GM12878 (cell line): ENCODE data around the gene MLKL. TPM values are rescaled to one million over a fixed set of nuclear protein-coding genes. Genes with fewer than 3 reads are reported as not detected.

Experiments
- ATAC-seq: fragments of 200-7000 bp; cut with Tn5 transposase; 3 replicates; pipeline ENCODE4 v1.9.1; 2020; ENCODE audit warnings: mild to moderate bottlenecking, moderate library complexity
- BruUV-seq: library from RNA; stranded (reverse); fragments of 400-500 nt; replicated peaks from 2 replicates; lab custom pipeline; 2021; lab: Mats Ljungman, UMichigan
- CTCF ChIA-PET: fragments of 300-600 bp; sonication (Branson Sonifier 250); formaldehyde crosslinking; extraction: SDS; loops from one replicate; lab custom pipeline; 2021; ENCODE audit warnings: inconsistent platforms; lab: Yijun Ruan, JAX
- POLR2A ChIA-PET: fragments of 350-600 bp; formaldehyde crosslinking; extraction: SDS; loops from one replicate; lab custom pipeline; 2021; ENCODE audit warnings: inconsistent platforms; lab: Charles Lee
- RAD21 ChIA-PET: fragments of 300-600 bp; sonication (Branson Sonifier 250); formaldehyde crosslinking; loops from one replicate; lab custom pipeline; 2023; ENCODE audit warnings: antibody characterized with exemption; ENCODE audit not compliant: unreplicated experiment; lab: Charles Lee
- SMC1A ChIA-PET: fragments of 300-600 bp; sonication (Branson Sonifier 250); formaldehyde crosslinking; loops from one replicate; lab custom pipeline; 2023; ENCODE audit not compliant: unreplicated experiment, uncharacterized antibody; lab: Charles Lee
- DNase-seq: peaks from one replicate; pipeline ENCODE4 v3.0.0-alpha.2; 2011; ENCODE audit warnings: low read depth, low spot score
- FAIRE-seq: peaks from 3 replicates; lab custom pipeline; 2011; peaks lifted over from hg19 to GRCh38; lab: Jason Lieb, UNC
- H2AFZ ChIP-seq: 2 replicates; pipeline ENCODE4 v1.6.0; 2011; ENCODE audit warnings: low read depth, low read length, control low read depth; ENCODE audit not compliant: control insufficient read depth
- H3K27ac ChIP-seq: 2 replicates; pipeline ENCODE4 v1.5.1; 2011; ENCODE audit warnings: control low read depth; ENCODE audit not compliant: control insufficient read depth, insufficient read depth
- H3K27me3 ChIP-seq, 2 experiments: replicated peaks in 1 of 2; 2 replicates each; pipeline versions ENCODE4 v1.6.0 to v1.6.1; 2011; ENCODE audit warnings: low read length in 1 of 2; ENCODE audit not compliant: control insufficient read depth in 2 of 2, insufficient read depth in 2 of 2
- H3K36me3 ChIP-seq, 2 experiments: 2 replicates each; pipeline ENCODE4 v1.5.1; 2011; ENCODE audit warnings: low read length in 1 of 2; ENCODE audit not compliant: control insufficient read depth in 2 of 2, insufficient read depth in 2 of 2
- H3K4me1 ChIP-seq: 2 replicates; pipeline ENCODE4 v1.6.1; 2011; ENCODE audit warnings: mild to moderate bottlenecking, low read length, moderate library complexity, mixed read lengths; ENCODE audit not compliant: control insufficient read depth, insufficient read depth
- H3K4me2 ChIP-seq: 2 replicates; pipeline ENCODE4 v1.6.0; 2011; ENCODE audit warnings: control low read depth; ENCODE audit not compliant: control insufficient read depth, insufficient read depth
- H3K4me3 ChIP-seq: fragments of 200-600 bp; sonication (generic); 2 replicates; pipeline ENCODE4 v1.5.1; 2016
- H3K79me2 ChIP-seq: 2 replicates; pipeline ENCODE4 v1.6.0; 2011; ENCODE audit warnings: low read length; ENCODE audit not compliant: control insufficient read depth, insufficient read depth
- H3K9ac ChIP-seq: 2 replicates; pipeline ENCODE4 v1.8.0; 2011; ENCODE audit warnings: low read length, control low read depth, mixed read lengths; ENCODE audit not compliant: control insufficient read depth, insufficient read depth
- H3K9me3 ChIP-seq: replicated peaks from 3 replicates; pipeline ENCODE4 v1.5.1; 2011; ENCODE audit warnings: mild to moderate bottlenecking, low read length; ENCODE audit not compliant: control insufficient read depth, insufficient read depth
- H4K20me1 ChIP-seq: 2 replicates; pipeline ENCODE4 v1.6.0; 2011; ENCODE audit not compliant: control insufficient read depth, insufficient read depth
- BCL11A ChIP-seq: IDR thresholded peaks from 2 replicates; pipeline ENCODE4 v1.6.1; 2011; ENCODE audit warnings: low read depth, low read length
- CREB1 ChIP-seq: IDR thresholded peaks from 2 replicates; pipeline ENCODE4 v1.6.1; 2012; ENCODE audit warnings: low read depth, mild to moderate bottlenecking, inconsistent platforms
- DPF2 ChIP-seq: fragments of 450-650 bp; IDR thresholded peaks from 2 replicates; pipeline ENCODE4 v1.6.1; 2017; ENCODE audit warnings: mild to moderate bottlenecking
- EED ChIP-seq: sonication (generic); IDR thresholded peaks from 2 replicates; pipeline ENCODE4 v1.6.1; 2016; ENCODE audit warnings: antibody characterized with exemption, low read depth
- POU2F2 ChIP-seq: IDR thresholded peaks from 3 replicates; pipeline ENCODE4 v1.6.1; 2011; ENCODE audit warnings: low read depth, mild to moderate bottlenecking, low read length, borderline replicate concordance
- PRDM15 ChIP-seq: fragments of 450-650 bp; formaldehyde crosslinking; IDR thresholded peaks from 2 replicates; pipeline ENCODE4 v1.4.0; 2020; ENCODE audit warnings: mild to moderate bottlenecking, moderate library complexity
- SREBF1 ChIP-seq: IDR thresholded peaks from 2 replicates; pipeline ENCODE4 v1.6.1; 2012; ENCODE audit warnings: mild to moderate bottlenecking, low read length
- WRNIP1 ChIP-seq: IDR thresholded peaks from 2 replicates; pipeline ENCODE4 v1.6.1; 2011; ENCODE audit warnings: low read depth, low read length, improper control_type of control experiment, borderline replicate concordance
- YBX1 ChIP-seq: fragments of 450-650 bp; IDR thresholded peaks from 2 replicates; pipeline ENCODE4 v1.6.1; 2016; ENCODE audit warnings: antibody characterized with exemption
- ZSCAN29 ChIP-seq: fragments of 450-650 bp; IDR thresholded peaks from 2 replicates; pipeline ENCODE4 v1.6.1; 2017; ENCODE audit warnings: mild to moderate bottlenecking, moderate library complexity
- WGBS: methylation state at CpG from one replicate; pipeline ENCODE4 v1.1.6; 2016; ENCODE audit warnings: low lambda C conversion rate; ENCODE audit not compliant: insufficient replicate concordance, insufficient coverage; ENCODE audit errors: missing lambda C conversion rate; 5-methylcytosine and 5-hydroxymethylcytosine counted together
- in situ Hi-C: fragments of 300-500 bp; cut with MboI; formaldehyde crosslinking; loops from 9 replicates; pipeline ENCODE4 v1.14.3; 2018; ENCODE audit warnings: mixed read lengths
- intact Hi-C: fragments of 100-400 bp; cut with micrococcal nuclease; formaldehyde crosslinking; loops from one replicate; pipeline ENCODE4 v1.14.2; 2022; ENCODE audit not compliant: unreplicated experiment
- polyA plus RNA-seq, 11 experiments: library from polyadenylated mRNA; depleted of rRNA in 4 of 11; unstranded in 6 of 11; stranded (reverse) in 5 of 11; fragments of >200 nt; fragmentation: Nextera tagmentation in 4 of 11; fragmentation: Illumina TruSeq in 1 of 11; extraction: Ambion mirVana in 4 of 11; extraction: Trizol in 1 of 11; gene quantifications; 1 replicate in 1 of 11; 2 replicates in 10 of 11; pipeline versions ENCODE4 v1.2.1 to v1.2.3, GENCODE V29; 2011 to 2016; ENCODE audit warnings: inconsistent platforms in 2 of 11, missing spikeins in 2 of 11, low read depth in 1 of 11
- total RNA-seq, 4 experiments: library from RNA; depleted of rRNA in 3 of 4; stranded (reverse); fragments of >200 nt in 3 of 4; fragmentation: Illumina TruSeq in 1 of 4; extraction: Trizol in 1 of 4; gene quantifications; 2 replicates each; pipeline versions ENCODE4 v1.2.1 to v1.2.3, GENCODE V29; 2013 to 2021
- TF ChIP-seq, protein P1 (sequence below): fragments of 450-650 bp; IDR thresholded peaks from 2 replicates; pipeline ENCODE4 v1.6.1; 2016; ENCODE audit warnings: mild to moderate bottlenecking
- TF ChIP-seq, protein P2 (sequence below): fragments of 450-650 bp; IDR thresholded peaks from 2 replicates; pipeline ENCODE4 v1.6.1; 2017; ENCODE audit warnings: borderline replicate concordance
- TF ChIP-seq, protein P3 (sequence below): fragments of 450-650 bp; conservative IDR thresholded peaks from 2 replicates; pipeline ENCODE4 v1.6.1; 2017; ENCODE audit warnings: mild to moderate bottlenecking, moderate library complexity

The MLKL gene
- total and polyA plus RNA-seq, 10 of the 15 experiments (the other 5 are each of a cell fraction or from before 2014, with no cell fraction given): 3.8 to 14.5 (median 11.2) TPM

GRCh38 chr16:74740795-74741304, 40.2 kb upstream of the MLKL start:
- DNase-seq: no peak

More at GRCh38 chr16:74740795-74741304, 40.2 kb upstream of the MLKL start:
- whole genome bisulfite sequencing: 71% methylated on average over 13 of the region's 13 CpGs
- intact Hi-C loops (no loop called here), in situ Hi-C loops (no loop called here)
- H3K9ac ChIP-seq: no peak overlapping the region
- ATAC-seq: no peak; the same call in 2 of the 3 replicates
- no TSS peak for BruUV-seq
- no peaks in the 10 kb centered on the region for H3K36me3 ChIP-seq
- no peak overlapping the region for H3K4me3 ChIP-seq
- H3K79me2 ChIP-seq: no peaks in the 10 kb centered on the region
- peaks cover 6% of the 10 kb centered on the region; the same call in 1 of the 2 replicates for H3K4me1 ChIP-seq
- H3K4me2 ChIP-seq: no peak overlapping the region
- POLR2A ChIA-PET: no interaction called here
- SMC1A ChIA-PET: no interaction called here
- peaks cover 0 to 1% of the 10 kb centered on the region in 2 experiments; a peak in 2 of 4 replicates for H3K27me3 ChIP-seq
- FAIRE-seq: no peak
- no peak overlapping the region for H2AFZ ChIP-seq
- H4K20me1 ChIP-seq: no peaks in the 10 kb centered on the region
- H3K27ac ChIP-seq: no peak overlapping the region
- TF ChIP-seq CREB1 (no peak), YBX1 (no peak), ZSCAN29 (no peak), DPF2 (no peak), PRDM15 (CRISPR knock-in tag) (no peak), SREBF1 (no peak), POU2F2 (no peak), WRNIP1 (no peak), BCL11A (no peak), EED (no peak)
- TF ChIP-seq, protein P1, sequence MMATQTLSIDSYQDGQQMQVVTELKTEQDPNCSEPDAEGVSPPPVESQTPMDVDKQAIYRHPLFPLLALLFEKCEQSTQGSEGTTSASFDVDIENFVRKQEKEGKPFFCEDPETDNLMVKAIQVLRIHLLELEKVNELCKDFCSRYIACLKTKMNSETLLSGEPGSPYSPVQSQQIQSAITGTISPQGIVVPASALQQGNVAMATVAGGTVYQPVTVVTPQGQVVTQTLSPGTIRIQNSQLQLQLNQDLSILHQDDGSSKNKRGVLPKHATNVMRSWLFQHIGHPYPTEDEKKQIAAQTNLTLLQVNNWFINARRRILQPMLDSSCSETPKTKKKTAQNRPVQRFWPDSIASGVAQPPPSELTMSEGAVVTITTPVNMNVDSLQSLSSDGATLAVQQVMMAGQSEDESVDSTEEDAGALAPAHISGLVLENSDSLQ: no peak
- TF ChIP-seq, protein P2, sequence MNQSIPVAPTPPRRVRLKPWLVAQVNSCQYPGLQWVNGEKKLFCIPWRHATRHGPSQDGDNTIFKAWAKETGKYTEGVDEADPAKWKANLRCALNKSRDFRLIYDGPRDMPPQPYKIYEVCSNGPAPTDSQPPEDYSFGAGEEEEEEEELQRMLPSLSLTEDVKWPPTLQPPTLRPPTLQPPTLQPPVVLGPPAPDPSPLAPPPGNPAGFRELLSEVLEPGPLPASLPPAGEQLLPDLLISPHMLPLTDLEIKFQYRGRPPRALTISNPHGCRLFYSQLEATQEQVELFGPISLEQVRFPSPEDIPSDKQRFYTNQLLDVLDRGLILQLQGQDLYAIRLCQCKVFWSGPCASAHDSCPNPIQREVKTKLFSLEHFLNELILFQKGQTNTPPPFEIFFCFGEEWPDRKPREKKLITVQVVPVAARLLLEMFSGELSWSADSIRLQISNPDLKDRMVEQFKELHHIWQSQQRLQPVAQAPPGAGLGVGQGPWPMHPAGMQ: no peak
- TF ChIP-seq, protein P3, sequence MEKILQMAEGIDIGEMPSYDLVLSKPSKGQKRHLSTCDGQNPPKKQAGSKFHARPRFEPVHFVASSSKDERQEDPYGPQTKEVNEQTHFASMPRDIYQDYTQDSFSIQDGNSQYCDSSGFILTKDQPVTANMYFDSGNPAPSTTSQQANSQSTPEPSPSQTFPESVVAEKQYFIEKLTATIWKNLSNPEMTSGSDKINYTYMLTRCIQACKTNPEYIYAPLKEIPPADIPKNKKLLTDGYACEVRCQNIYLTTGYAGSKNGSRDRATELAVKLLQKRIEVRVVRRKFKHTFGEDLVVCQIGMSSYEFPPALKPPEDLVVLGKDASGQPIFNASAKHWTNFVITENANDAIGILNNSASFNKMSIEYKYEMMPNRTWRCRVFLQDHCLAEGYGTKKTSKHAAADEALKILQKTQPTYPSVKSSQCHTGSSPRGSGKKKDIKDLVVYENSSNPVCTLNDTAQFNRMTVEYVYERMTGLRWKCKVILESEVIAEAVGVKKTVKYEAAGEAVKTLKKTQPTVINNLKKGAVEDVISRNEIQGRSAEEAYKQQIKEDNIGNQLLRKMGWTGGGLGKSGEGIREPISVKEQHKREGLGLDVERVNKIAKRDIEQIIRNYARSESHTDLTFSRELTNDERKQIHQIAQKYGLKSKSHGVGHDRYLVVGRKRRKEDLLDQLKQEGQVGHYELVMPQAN: no peak
- CTCF ChIA-PET: no interaction called here
- H3K9me3 ChIP-seq: no peaks in the 10 kb centered on the region
- RAD21 ChIA-PET: no interaction called here
